Pancreas (tissue), 10 donors: ENCODE measurements around the gene STK11. TPM values are rescaled to one million over a fixed set of nuclear protein-coding genes. Genes with fewer than 3 reads are reported as not detected.
A peak's percentile ranks its signal among the peaks of the same experiment; 100 is the strongest.

Experiments used
- ATAC-seq, 4 donors: fragments of 200-7000 bp; cut with Tn5 transposase; one replicate each; pipeline versions ENCODE4 v1.8.0 to v1.9.1; 2020; ENCODE audit warnings: mild to moderate bottlenecking in 4 of 4, moderate library complexity in 4 of 4
- DNase-seq, 6 donors: peaks; one replicate each; pipeline ENCODE4 v3.0.0-alpha.2; 2020
- FAIRE-seq: peaks from 2 replicates; lab custom pipeline; 2012; peaks lifted over from hg19 to GRCh38; lab: Jason Lieb, UNC
- H3K27ac ChIP-seq, 4 donors: fragments of 200-600 bp; sonication (generic); 1 replicate in 3 of 4; 2 replicates in 1 of 4; pipeline versions ENCODE4 v1.5.0 to v1.8.0; 2020
- H3K27me3 ChIP-seq, 4 donors: fragments of 200-600 bp; one replicate each; pipeline ENCODE4 v1.8.0; 2021
- H3K36me3 ChIP-seq, 3 donors: fragments of 200-600 bp; sonication (generic) in 1 of 3; one replicate each; pipeline versions ENCODE4 v1.5.0 to v1.8.0; 2020 to 2021
- H3K4me1 ChIP-seq, 3 donors: fragments of 200-600 bp; one replicate each; pipeline ENCODE4 v1.8.0; 2021
- H3K4me3 ChIP-seq, 4 donors: fragments of 200-600 bp; sonication (generic) in 2 of 4; one replicate each; pipeline versions ENCODE4 v1.5.0 to v1.8.0; 2020 to 2021
- H3K9me3 ChIP-seq, 4 donors: fragments of 200-600 bp; one replicate each; pipeline ENCODE4 v1.8.0; 2021
- CTCF ChIP-seq, 4 donors: fragments of 200-600 bp; sonication (generic) in 3 of 4; IDR thresholded peaks; one replicate each; pipeline versions ENCODE4 v1.5.0 to v1.8.0; 2021; ENCODE audit warnings: antibody characterized with exemption in 4 of 4
- WGBS, 2 donors: extraction: QIAGEN DNeasy Blood & Tissue Kit; methylation state at CpG; one replicate each; pipeline ENCODE4 v1.1.7; 2013; 5-methylcytosine and 5-hydroxymethylcytosine counted together
- intact Hi-C, 3 donors: fragments of 100-400 bp; cut with DNase I; formaldehyde crosslinking; loops; one replicate each; pipeline versions ENCODE4 v1.11.1 to v1.14.2; 2022
- polyA plus RNA-seq, 2 donors: library from polyadenylated mRNA; stranded (reverse); fragments of 200-250 nt; gene quantifications; one replicate each; pipeline ENCODE4 v1.2.3, GENCODE V29; 2013
- total RNA-seq, 6 donors: library from RNA; stranded (reverse); fragmentation: NEBNext Ultra II Directional in 4 of 6; extraction: Animal tissue kit (Norgen Biotek cat#: 25700) in 4 of 6; gene quantifications; one replicate each; pipeline versions ENCODE4 v1.2.1 to v1.2.4, GENCODE V29; 2021 to 2023
- donor health status: healthy with polysubstance abuse.
- donor health status: DM: no; HTN: no; CAD: no; lungs with moderate emphysema.
- donor health status: DM: no; HTN: no; CAD: no.
- donor health status: control.
- donor health status: control.
- donor health status: Bipolar disorder and iron deficiency.
- donor health status: DM: yes; HTN: yes; CAD: no.
- donor health status: DM: no; HTN: no; CAD: no.
- donor health status: DM: no; HTN: no; CAD: no.
- donor health status: DM: yes; HTN: yes; CAD: no.

Gene STK11
- total and polyA plus RNA-seq, 8 donors: 20.1 to 62.2 (median 24.8) TPM

GRCh38 chr19:1210227-1210538 lies 4.6 kb downstream of the STK11 start:
- Histone ChIP-seq H3K4me1 (peaks cover 23 to 50% (median 41%) of the 10 kb centered on the region in 3 donors), H3K4me3 (no peak overlapping the region), H3K27me3 (no peaks in the 10 kb centered on the region), H3K9me3 (no peaks in the 10 kb centered on the region), H3K27ac (no peak overlapping the region), H3K36me3 (no peaks in the 10 kb centered on the region)
- WGBS, 2 donors: 89 to 90% methylated on average over 13 of the region's 13 CpGs
- FAIRE-seq (no peak), DNase-seq (peak in 3 of 6 donors; percentile 20 to 63 (median 47)), ATAC-seq (no peak)
- no peak for TF ChIP-seq CTCF (IDR thresholded peaks at IDR 0.05)
- intact Hi-C loops: no loop called here

DNA sequence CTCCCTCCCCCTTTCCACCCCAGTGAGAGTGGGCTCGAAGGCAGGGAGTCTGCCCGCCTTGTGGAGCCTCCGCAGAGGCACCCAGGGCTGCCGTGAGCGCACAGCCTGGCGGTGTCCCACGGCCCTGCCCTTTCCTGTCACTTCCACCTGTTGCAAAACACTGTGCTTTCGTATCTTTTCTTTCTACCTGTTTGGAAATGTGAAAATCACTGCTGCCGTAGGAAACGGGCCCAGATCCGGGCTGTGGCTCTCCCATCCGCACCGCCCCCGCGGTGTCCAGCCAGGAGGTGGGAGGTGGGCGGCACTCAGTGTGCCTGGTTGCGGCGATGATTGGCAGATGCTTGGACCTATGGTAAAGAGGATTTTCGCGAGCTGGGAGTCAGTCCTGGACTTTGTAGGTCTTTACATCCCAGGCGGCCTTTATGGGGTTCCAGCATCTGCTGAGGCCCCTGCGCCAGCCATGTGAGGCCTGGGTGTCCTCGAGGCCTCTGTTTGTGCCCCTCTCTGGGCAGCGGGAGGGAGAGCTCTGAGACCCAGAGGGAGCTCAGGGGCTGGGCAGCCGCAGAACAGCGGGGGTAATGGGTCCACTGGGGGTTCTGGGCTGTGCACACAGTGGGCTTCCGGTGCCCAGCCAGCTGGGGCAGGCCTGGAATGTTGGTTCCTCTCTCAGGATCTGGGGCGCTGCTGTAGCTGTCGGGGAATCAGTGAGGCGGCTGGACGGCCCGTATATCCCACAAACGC lies 6.1 kb downstream of the STK11 start:
- FAIRE-seq (no peak), DNase-seq (peak; percentile 82 to 94 (median 92))

GRCh38 chr19:1213391-1214286 lies 8.1 kb downstream of the STK11 start:
- FAIRE-seq (no peak), DNase-seq (peak in 3 of 6 donors; percentile 61 to 77 (median 61)), ATAC-seq (peak in 3 of 4 donors; percentile 25 to 65 (median 31))
- peak overlapping the region; percentile 36 to 88 (median 71) for H3K27ac ChIP-seq
- no peak for TF ChIP-seq CTCF (IDR thresholded peaks at IDR 0.05)
- intact Hi-C loops: no loop called here
- no peaks in the 10 kb centered on the region for H3K9me3 ChIP-seq
- H3K4me3 ChIP-seq: no peak overlapping the region
- H3K4me1 ChIP-seq: peaks cover 27 to 49% (median 42%) of the 10 kb centered on the region in 3 donors
- 72 to 75% methylated on average over 39 of the region's 39 CpGs for WGBS, 2 donors
- no peaks in the 10 kb centered on the region for H3K27me3 ChIP-seq
- no peaks in the 10 kb centered on the region for H3K36me3 ChIP-seq

More for the DNA sequence above, 6.1 kb downstream of the STK11 start:
- Histone ChIP-seq H3K4me3 (peak overlapping the region in 2 of 4 donors; percentile 20 to 21), H3K9me3 (no peaks in the 10 kb centered on the region), H3K36me3 (no peaks in the 10 kb centered on the region), H3K4me1 (peaks cover 27 to 58% (median 50%) of the 10 kb centered on the region in 3 donors), H3K27me3 (no peaks in the 10 kb centered on the region), H3K27ac (peak overlapping the region; percentile 3 to 68 (median 42))
- WGBS, 2 donors: 51% methylated on average over 32 to 33 of the region's 33 CpGs
- ATAC-seq: peak; percentile 43 to 67 (median 64)
- no peak for TF ChIP-seq CTCF (IDR thresholded peaks at IDR 0.05)
- intact Hi-C loops: no loop called here

DNA sequence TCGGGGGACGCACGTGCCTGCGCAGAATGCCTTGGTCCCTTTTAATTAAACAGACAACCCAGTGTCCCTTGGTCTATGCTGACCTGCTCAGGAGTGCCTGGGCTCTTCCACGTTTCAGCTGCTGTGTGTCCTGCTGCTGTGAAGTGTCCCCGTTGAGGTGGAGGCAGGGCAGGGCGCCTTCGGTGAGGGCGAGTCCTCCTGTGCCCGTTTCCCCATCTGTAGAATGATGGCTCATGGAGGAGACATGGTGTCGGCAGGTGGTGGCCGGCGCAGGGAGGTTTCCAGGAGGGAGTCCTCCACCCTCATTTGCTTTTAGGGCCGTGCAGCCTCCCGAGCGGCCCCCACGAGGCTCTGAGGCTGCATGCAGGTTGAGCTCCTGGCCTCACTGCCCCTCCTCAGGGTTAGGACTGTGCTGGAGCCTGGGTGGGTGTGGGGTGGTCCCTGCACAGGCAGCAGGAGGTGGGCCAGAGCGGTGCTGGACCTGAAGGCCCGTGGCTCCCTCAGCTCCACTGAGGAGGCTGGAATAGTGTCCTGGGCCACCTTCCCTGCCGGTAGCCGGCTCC lies 8.8 kb downstream of the STK11 start:
- H3K4me3 ChIP-seq: no peak overlapping the region
- H3K36me3 ChIP-seq: no peaks in the 10 kb centered on the region
- H3K9me3 ChIP-seq: no peaks in the 10 kb centered on the region
- intact Hi-C loops: no loop called here
- no peak for TF ChIP-seq CTCF (IDR thresholded peaks at IDR 0.05)
- H3K27ac ChIP-seq: peak overlapping the region; percentile 36 to 88 (median 71)
- H3K27me3 ChIP-seq: no peaks in the 10 kb centered on the region
- 72 to 77% methylated on average over 21 of the region's 21 CpGs for WGBS, 2 donors
- ATAC-seq (no peak), DNase-seq (peak in 1 of 6 donors; percentile 40), FAIRE-seq (no peak)
- peaks cover 23 to 43% (median 34%) of the 10 kb centered on the region in 3 donors for H3K4me1 ChIP-seq
